Right forelimb (tissue), 1 donor: ENCODE data around the gene HCAR3.
"Not testable (repeated sequence)": the region's sequence is repeated elsewhere in the genome, so short reads cannot be mapped to it uniquely, and the experiment has no call there.

ENCODE experiments used
- DNase-seq: peaks from one replicate; pipeline ENCODE4 v3.0.0-alpha.2; 2018

The HCAR3 gene

GRCh38 chr12:122716658-122717057 lies at the start of gene HCAR3:
HCAR3 (minus strand) TSS chr12:122716811; CDS start chr12:122716737, 74 bp downstream.
- DNase-seq, result not testable (repeated sequence)

- DNase-seq, result no peak
Measured at GRCh38 chr12:122757568-122757967, 41.0 kb upstream of the HCAR3 start.

- DNase-seq, result no peak
Measured at GRCh38 chr12:122754790-122755189, 38.2 kb upstream of the HCAR3 start.

GRCh38 chr12:122753319-122753650 lies 36.7 kb upstream of the HCAR3 start:
- no peak for DNase-seq

- peak; percentile 99 for DNase-seq
Measured at GRCh38 chr12:122752464-122753318, 36.1 kb upstream of the HCAR3 start, which contains the start of gene DENR. DENR (plus strand) TSS chr12:122752824; CDS start chr12:122753702, 878 bp downstream.

- DNase-seq, result not testable (repeated sequence)
Measured at GRCh38 chr12:122750781-122751515, 34.3 kb upstream of the HCAR3 start.

- DNase-seq, result no peak
Measured at GRCh38 chr12:122749569-122750332, 33.1 kb upstream of the HCAR3 start.

GRCh38 chr12:122747224-122748135 lies 30.9 kb upstream of the HCAR3 start:
- DNase-seq, result no peak

GRCh38 chr12:122743895-122744525 lies 27.4 kb upstream of the HCAR3 start:
- no peak for DNase-seq

- no peak for DNase-seq
Measured at GRCh38 chr12:122740351-122740750, 23.7 kb upstream of the HCAR3 start.

GRCh38 chr12:122738571-122738970 lies 22.0 kb upstream of the HCAR3 start:
- DNase-seq, result no peak

GRCh38 chr12:122732611-122733010 lies 16.0 kb upstream of the HCAR3 start:
- no peak for DNase-seq

GRCh38 chr12:122732170-122732569 lies 15.6 kb upstream of the HCAR3 start:
- no peak for DNase-seq

GRCh38 chr12:122730215-122731014 lies 13.8 kb upstream of the HCAR3 start, which contains the start of gene HCAR1:
HCAR1 (minus strand) TSS chr12:122730844; CDS start chr12:122730339, 505 bp downstream.
- peak; percentile 46 for DNase-seq

GRCh38 chr12:122729583-122730214 lies 13.1 kb upstream of the HCAR3 start:
- no peak for DNase-seq

- DNase-seq, result no peak
Measured at GRCh38 chr12:122726080-122726558, 9.5 kb upstream of the HCAR3 start.

GRCh38 chr12:122725452-122726079 lies 9.0 kb upstream of the HCAR3 start:
- DNase-seq, result no peak

- no peak for DNase-seq
Measured at GRCh38 chr12:122724641-122725243, 8.1 kb upstream of the HCAR3 start.

- no peak for DNase-seq
Measured at GRCh38 chr12:122722387-122722786, 5.8 kb upstream of the HCAR3 start.
